ENCODE measurements around the gene MVD.

- no peak for TF ChIP-seq CTCF (IDR thresholded peaks at IDR 0.05)
- TF ChIP-seq POLR2AphosphoS5 (IDR thresholded peaks at IDR 0.05), result no peak
- no peak for TF ChIP-seq POLR2A (IDR thresholded peaks at IDR 0.05; ENCODE audit: low read depth)
These were observed 12.8 kb downstream of the MVD start for GRCh38 chr16:88649924-88650748.
